H1 (cell line): ENCODE measurements around the gene DHCR24.

Experiments
- GTF2F1 ChIP-seq: IDR thresholded peaks from 2 replicates; pipeline ENCODE4 v1.6.1; 2012; ENCODE audit warnings: low read depth, low read length, improper control_type of control experiment, borderline replicate concordance
- HDAC6 ChIP-seq: IDR thresholded peaks from one replicate; pipeline ENCODE4 v1.7.1; 2012; ENCODE audit warnings: low read depth, mild to moderate bottlenecking, inconsistent platforms, low read length, moderate library complexity
- RFX5 ChIP-seq: IDR thresholded peaks from 2 replicates; pipeline ENCODE4 v1.6.1; 2011; ENCODE audit warnings: low read depth, low read length, improper control_type of control experiment, borderline replicate concordance

DNA sequence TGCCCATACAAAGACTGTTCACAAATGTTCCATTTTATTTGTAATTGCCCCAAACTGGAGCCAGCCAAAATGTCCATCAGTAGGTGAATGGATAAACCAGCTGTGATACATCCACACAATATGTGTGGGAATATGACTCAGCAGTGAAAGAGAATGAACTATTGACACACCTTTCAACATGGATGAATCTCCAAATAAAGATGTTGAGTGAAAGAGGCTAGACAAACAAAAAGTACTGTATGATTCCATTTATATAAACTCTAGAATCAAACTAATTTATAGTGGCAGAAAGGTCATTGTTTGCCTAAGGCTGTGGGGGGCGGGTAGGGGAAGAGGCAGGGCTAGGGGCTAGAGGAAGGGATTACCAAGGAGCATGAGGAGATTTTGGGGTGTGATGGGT lies 4.5 kb downstream of the DHCR24 start:
- TF ChIP-seq HDAC6 (no peak), GTF2F1 (no peak), RFX5 (no peak)
